Spinal cord (tissue), 10 donors: ENCODE results near the gene CRYBG1. TPM values are rescaled to one million over a fixed set of nuclear protein-coding genes. Genes with fewer than 3 reads are reported as not detected.

Experiments
- DNase-seq, 6 donors: peaks; one replicate each; pipeline versions ENCODE4 v3.0.0 to v3.0.0-alpha.2; 2013 to 2015; ENCODE audit warnings: low spot score in 6 of 6, low read depth in 4 of 6
- H3K27ac ChIP-seq: one replicate; pipeline ENCODE4 v1.5.1; 2013; ENCODE audit warnings: low read depth, low read length, control low read depth
- H3K27me3 ChIP-seq: one replicate; pipeline ENCODE4 v1.6.1; 2013; ENCODE audit warnings: low read length; ENCODE audit not compliant: control insufficient read depth, insufficient read depth
- H3K36me3 ChIP-seq: one replicate; pipeline ENCODE4 v1.6.1; 2013; ENCODE audit warnings: low read length; ENCODE audit not compliant: control insufficient read depth, insufficient read depth
- H3K4me1 ChIP-seq: one replicate; pipeline ENCODE4 v1.6.1; 2013; ENCODE audit warnings: low read length; ENCODE audit not compliant: control insufficient read depth, insufficient read depth
- H3K4me3 ChIP-seq: one replicate; pipeline ENCODE4 v1.5.1; 2013; ENCODE audit warnings: low read depth, low read length, control low read depth
- H3K9me3 ChIP-seq: one replicate; pipeline ENCODE4 v1.6.1; 2013; ENCODE audit warnings: low read length; ENCODE audit not compliant: control insufficient read depth, insufficient read depth
- WGBS: methylation state at CpG from one replicate; pipeline ENCODE4 v1.1.5; 2013; ENCODE audit warnings: missing lambda C conversion rate; ENCODE audit not compliant: insufficient coverage; 5-methylcytosine and 5-hydroxymethylcytosine counted together
- polyA plus RNA-seq, 2 donors: library from polyadenylated mRNA; unstranded; fragments of 120-200 nt; gene quantifications; one replicate each; pipeline ENCODE4 v1.2.1, GENCODE V29; 2013; ENCODE audit not compliant: insufficient read length in 2 of 2
- total RNA-seq, 2 donors: library from RNA; depleted of rRNA in 1 of 2; stranded (reverse); fragments of 120-200 nt in 1 of 2; fragments of >200 nt in 1 of 2; gene quantifications; one replicate each; pipeline versions ENCODE4 v1.2.3 to v1.2.4, GENCODE V29; 2013 to 2014
- donor health status: healthy.

The CRYBG1 gene
- total and polyA plus RNA-seq, 4 donors, result 0.97 to 3.4 (median 2.0) TPM

- no peak overlapping the region for H3K4me3 ChIP-seq
- no peaks in the 10 kb centered on the region for H3K9me3 ChIP-seq
- DNase-seq, result no peak
- no peaks in the 10 kb centered on the region for H3K36me3 ChIP-seq
- no peaks in the 10 kb centered on the region for H3K27me3 ChIP-seq
- no peaks in the 10 kb centered on the region for H3K4me1 ChIP-seq
- WGBS, result 89% methylated on average over 5 of the region's 6 CpGs
- H3K27ac ChIP-seq, result no peak overlapping the region
Measured at GRCh38 chr6:106417572-106418147, 57.1 kb downstream of the CRYBG1 start.

- WGBS, result 60% methylated on average over 1 of the region's 2 CpGs
- H3K27ac ChIP-seq, result no peak overlapping the region
- H3K36me3 ChIP-seq, result no peaks in the 10 kb centered on the region
- no peak for DNase-seq
- H3K4me1 ChIP-seq, result no peaks in the 10 kb centered on the region
- no peak overlapping the region for H3K4me3 ChIP-seq
- no peaks in the 10 kb centered on the region for H3K9me3 ChIP-seq
- no peaks in the 10 kb centered on the region for H3K27me3 ChIP-seq
Measured at GRCh38 chr6:106419900-106420613, 59.5 kb downstream of the CRYBG1 start.

GRCh38 chr6:106421496-106421895, 61.0 kb downstream of the CRYBG1 start:
- H3K9me3 ChIP-seq, result no peaks in the 10 kb centered on the region
- H3K36me3 ChIP-seq, result no peaks in the 10 kb centered on the region
- no peak overlapping the region for H3K27ac ChIP-seq
- DNase-seq, result no peak
- H3K4me1 ChIP-seq, result no peaks in the 10 kb centered on the region
- H3K4me3 ChIP-seq, result no peak overlapping the region
- no peaks in the 10 kb centered on the region for H3K27me3 ChIP-seq
- WGBS, result no CpG with 5 or more reads among the region's 2 CpGs

- no peak overlapping the region for H3K4me3 ChIP-seq
- no peak overlapping the region for H3K27ac ChIP-seq
- H3K4me1 ChIP-seq, result no peaks in the 10 kb centered on the region
- no peaks in the 10 kb centered on the region for H3K9me3 ChIP-seq
- DNase-seq, result no peak
- no peaks in the 10 kb centered on the region for H3K27me3 ChIP-seq
- no peaks in the 10 kb centered on the region for H3K36me3 ChIP-seq
Measured at GRCh38 chr6:106422534-106422933, 62.0 kb downstream of the CRYBG1 start.

- Histone ChIP-seq H3K36me3 (no peaks in the 10 kb centered on the region), H3K4me3 (no peak overlapping the region), H3K27ac (no peak overlapping the region), H3K27me3 (no peaks in the 10 kb centered on the region), H3K4me1 (no peaks in the 10 kb centered on the region), H3K9me3 (no peaks in the 10 kb centered on the region)
- WGBS, result 100% methylated on average over 1 of the region's 5 CpGs
- DNase-seq, result no peak
Measured at GRCh38 chr6:106425382-106425781, 64.9 kb downstream of the CRYBG1 start.

- Histone ChIP-seq H3K9me3 (no peaks in the 10 kb centered on the region), H3K27ac (no peak overlapping the region), H3K36me3 (no peaks in the 10 kb centered on the region), H3K4me3 (no peak overlapping the region), H3K4me1 (no peaks in the 10 kb centered on the region), H3K27me3 (no peaks in the 10 kb centered on the region)
- 76% methylated on average over 3 of the region's 5 CpGs for WGBS
- DNase-seq, result no peak
Measured at GRCh38 chr6:106426250-106426970, 65.9 kb downstream of the CRYBG1 start.

GRCh38 chr6:106430466-106430865, 69.9 kb downstream of the CRYBG1 start:
- Histone ChIP-seq H3K27me3 (no peaks in the 10 kb centered on the region), H3K27ac (no peak overlapping the region), H3K36me3 (no peaks in the 10 kb centered on the region), H3K4me3 (no peak overlapping the region), H3K9me3 (no peaks in the 10 kb centered on the region), H3K4me1 (no peaks in the 10 kb centered on the region)
- WGBS, result 91% methylated on average over 4 of the region's 7 CpGs
- no peak for DNase-seq

- WGBS, result no CpG with 5 or more reads among the region's 4 CpGs
Measured at GRCh38 chr6:106431405-106431804, 70.9 kb downstream of the CRYBG1 start.

GRCh38 chr6:106431972-106432371, 71.5 kb downstream of the CRYBG1 start:
- no peaks in the 10 kb centered on the region for H3K4me1 ChIP-seq
- no peak overlapping the region for H3K4me3 ChIP-seq
- WGBS, result no CpG with 5 or more reads among the region's 3 CpGs
- H3K9me3 ChIP-seq, result no peaks in the 10 kb centered on the region
- no peaks in the 10 kb centered on the region for H3K36me3 ChIP-seq
- H3K27ac ChIP-seq, result no peak overlapping the region
- H3K27me3 ChIP-seq, result no peaks in the 10 kb centered on the region
- no peak for DNase-seq

More at GRCh38 chr6:106431405-106431804, 70.9 kb downstream of the CRYBG1 start:
- Histone ChIP-seq H3K36me3 (no peaks in the 10 kb centered on the region), H3K4me1 (no peaks in the 10 kb centered on the region), H3K27ac (no peak overlapping the region), H3K4me3 (no peak overlapping the region), H3K27me3 (no peaks in the 10 kb centered on the region), H3K9me3 (no peaks in the 10 kb centered on the region)
- DNase-seq, result no peak

GRCh38 chr6:106434530-106434929, 74.0 kb downstream of the CRYBG1 start:
- H3K4me3 ChIP-seq, result no peak overlapping the region
- H3K27ac ChIP-seq, result no peak overlapping the region
- H3K27me3 ChIP-seq, result peaks cover 2% of the 10 kb centered on the region
- no peaks in the 10 kb centered on the region for H3K4me1 ChIP-seq
- H3K36me3 ChIP-seq, result no peaks in the 10 kb centered on the region
- no peak for DNase-seq
- no peaks in the 10 kb centered on the region for H3K9me3 ChIP-seq
